Stromal cell of bone marrow (primary cell): ENCODE measurements around the gene STAG1.
"Not testable (repeated sequence)": the region's sequence is repeated elsewhere in the genome, so short reads cannot be mapped to it uniquely, and the experiment has no call there.

ENCODE experiments used
- DNase-seq: peaks from one replicate; pipeline ENCODE4 v3.0.0-alpha.2; 2012; ENCODE audit warnings: low read depth

Gene STAG1

GRCh38 chr3:136645915-136646314 lies 106.3 kb downstream of the STAG1 start:
- DNase-seq, result no peak

GRCh38 chr3:136644212-136644611 lies 108.0 kb downstream of the STAG1 start:
- no peak for DNase-seq

- not testable (repeated sequence) for DNase-seq
These were observed 108.8 kb downstream of the STAG1 start for GRCh38 chr3:136643380-136643779.

GRCh38 chr3:136642711-136643110 lies 109.5 kb downstream of the STAG1 start:
- DNase-seq, result no peak

- DNase-seq, result no peak
These were observed 113.1 kb downstream of the STAG1 start for GRCh38 chr3:136639069-136639468.

GRCh38 chr3:136637176-136637575 lies 115.0 kb downstream of the STAG1 start:
- DNase-seq, result no peak

- no peak for DNase-seq
These were observed 117.4 kb downstream of the STAG1 start for GRCh38 chr3:136634821-136635220.

GRCh38 chr3:136632625-136633081 lies 119.5 kb downstream of the STAG1 start:
- DNase-seq, result peak; percentile 13

GRCh38 chr3:136631424-136631823 lies 120.8 kb downstream of the STAG1 start:
- no peak for DNase-seq

- DNase-seq, result no peak
These were observed 121.3 kb downstream of the STAG1 start for GRCh38 chr3:136630915-136631314.

- no peak for DNase-seq
These were observed 125.7 kb downstream of the STAG1 start for GRCh38 chr3:136626493-136626892.

GRCh38 chr3:136624894-136625815 lies 127.0 kb downstream of the STAG1 start:
- no peak for DNase-seq

- no peak for DNase-seq
These were observed 127.8 kb downstream of the STAG1 start for GRCh38 chr3:136624371-136624770.

GRCh38 chr3:136621628-136622027 lies 130.6 kb downstream of the STAG1 start:
- peak; percentile 22 for DNase-seq

- no peak for DNase-seq
These were observed 131.7 kb downstream of the STAG1 start for GRCh38 chr3:136620436-136620835.

- not testable (repeated sequence) for DNase-seq
These were observed 134.1 kb downstream of the STAG1 start for GRCh38 chr3:136617969-136618525.

- no peak for DNase-seq
These were observed 135.0 kb downstream of the STAG1 start for GRCh38 chr3:136617198-136617597.

GRCh38 chr3:136612512-136612911 lies 139.7 kb downstream of the STAG1 start:
- no peak for DNase-seq

GRCh38 chr3:136606990-136607389 lies 145.2 kb downstream of the STAG1 start:
- DNase-seq, result no peak

- not testable (repeated sequence) for DNase-seq
These were observed 146.0 kb downstream of the STAG1 start for GRCh38 chr3:136606216-136606615.

GRCh38 chr3:136604961-136605360 lies 147.2 kb downstream of the STAG1 start:
- no peak for DNase-seq

GRCh38 chr3:136602818-136603217 lies 149.4 kb downstream of the STAG1 start:
- no peak for DNase-seq

GRCh38 chr3:136595913-136596697 lies 156.1 kb downstream of the STAG1 start:
- DNase-seq, result no peak
